Subcutaneous adipose tissue (tissue), 4 donors: ENCODE results near the gene HS1BP3. TPM values are rescaled to one million over a fixed set of nuclear protein-coding genes. Genes with fewer than 3 reads are reported as not detected.

ENCODE experiments used
- CTCF ChIP-seq: fragments of 450-650 bp; IDR thresholded peaks from one replicate; pipeline ENCODE4 v1.5.1; 2016; ENCODE audit warnings: low read depth, mild to moderate bottlenecking, control low read depth, antibody characterized with exemption, moderate library complexity
- total RNA-seq, 4 donors: library from RNA; depleted of rRNA; stranded (reverse); fragments of >200 nt; gene quantifications; one replicate each; pipeline ENCODE4 v1.1.0, GENCODE V29; 2016

Gene HS1BP3
- total RNA-seq, 4 donors from 2014 or later, result 12.6 to 37.6 (median 34.7) TPM

- TF ChIP-seq CTCF, result no peak
Measured at GRCh38 chr2:20666005-20666303, 15.1 kb upstream of the HS1BP3 start.

GRCh38 chr2:20665243-20666004 is 14.5 kb upstream of the HS1BP3 start:
- no peak for TF ChIP-seq CTCF

GRCh38 chr2:20664431-20665242 is 13.7 kb upstream of the HS1BP3 start:
- TF ChIP-seq CTCF, result no peak

- no peak for TF ChIP-seq CTCF
Measured at GRCh38 chr2:20664071-20664390, 13.1 kb upstream of the HS1BP3 start.

- TF ChIP-seq CTCF, result no peak
Measured at GRCh38 chr2:20663196-20664070, 12.5 kb upstream of the HS1BP3 start.

- no peak for TF ChIP-seq CTCF
Measured at GRCh38 chr2:20662308-20662937, 11.5 kb upstream of the HS1BP3 start.
